Measurements from ENCODE around the gene POC1A. TPM values are rescaled to one million over a fixed set of nuclear protein-coding genes. Genes with fewer than 3 reads are reported as not detected.

The POC1A gene
- total RNA-seq, 1 experiment from 2014 or later, result 32.2 TPM

- ChIA-PET CTCF (no interaction called here), POLR2A (no interaction called here)
- no peak overlapping the region for H3K4me3 Mint-ChIP-seq (ENCODE audit: unreplicated experiment)
- H3K27me3 Mint-ChIP-seq (ENCODE audit: insufficient read depth, unreplicated experiment), result no peaks in the 10 kb centered on the region
- DNase-seq, result no peak
- TF ChIP-seq, protein P1, sequence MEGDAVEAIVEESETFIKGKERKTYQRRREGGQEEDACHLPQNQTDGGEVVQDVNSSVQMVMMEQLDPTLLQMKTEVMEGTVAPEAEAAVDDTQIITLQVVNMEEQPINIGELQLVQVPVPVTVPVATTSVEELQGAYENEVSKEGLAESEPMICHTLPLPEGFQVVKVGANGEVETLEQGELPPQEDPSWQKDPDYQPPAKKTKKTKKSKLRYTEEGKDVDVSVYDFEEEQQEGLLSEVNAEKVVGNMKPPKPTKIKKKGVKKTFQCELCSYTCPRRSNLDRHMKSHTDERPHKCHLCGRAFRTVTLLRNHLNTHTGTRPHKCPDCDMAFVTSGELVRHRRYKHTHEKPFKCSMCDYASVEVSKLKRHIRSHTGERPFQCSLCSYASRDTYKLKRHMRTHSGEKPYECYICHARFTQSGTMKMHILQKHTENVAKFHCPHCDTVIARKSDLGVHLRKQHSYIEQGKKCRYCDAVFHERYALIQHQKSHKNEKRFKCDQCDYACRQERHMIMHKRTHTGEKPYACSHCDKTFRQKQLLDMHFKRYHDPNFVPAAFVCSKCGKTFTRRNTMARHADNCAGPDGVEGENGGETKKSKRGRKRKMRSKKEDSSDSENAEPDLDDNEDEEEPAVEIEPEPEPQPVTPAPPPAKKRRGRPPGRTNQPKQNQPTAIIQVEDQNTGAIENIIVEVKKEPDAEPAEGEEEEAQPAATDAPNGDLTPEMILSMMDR (IDR thresholded peaks at IDR 0.05; ENCODE audit: insufficient read depth in 1 of 2, low read depth in 1 of 2, low read length in 1 of 2, severe bottlenecking in 1 of 2, unreplicated experiment in 1 of 2), result no peak
- H3K27me3 ChIP-seq (replicated peaks; ENCODE audit: control insufficient read depth, insufficient read depth, low read length), result no peaks in the 10 kb centered on the region
- intact Hi-C loops (cut with micrococcal nuclease; ENCODE audit: unreplicated experiment), result loop anchor here (5.0 kb wide), 1 partner anchor 44 kb away; the partner anchor contains the start of gene POC1A
- H3K27ac Mint-ChIP-seq (ENCODE audit: unreplicated experiment), result no peak overlapping the region
- H3K36me3 Mint-ChIP-seq (ENCODE audit: insufficient read depth, unreplicated experiment), result peaks cover 26% of the 10 kb centered on the region
- H3K9me3 Mint-ChIP-seq (ENCODE audit: unreplicated experiment), result no peaks in the 10 kb centered on the region
- H3K4me3 ChIP-seq (ENCODE audit: low read depth, low read length), result no peak overlapping the region
- no peaks in the 10 kb centered on the region for H3K9me3 ChIP-seq
- H3K4me1 Mint-ChIP-seq (ENCODE audit: low read depth, unreplicated experiment), result peaks cover 7% of the 10 kb centered on the region
- H3K36me3 ChIP-seq (ENCODE audit: control insufficient read depth, insufficient read depth, low read length), result no peaks in the 10 kb centered on the region; the same call in 1 of the 2 replicates
- peaks cover 30% of the 10 kb centered on the region for H3K4me1 ChIP-seq
- no TSS peak for BruUV-seq (replicated peaks)
Observed at GRCh38 chr3:52195823-52196331, 41.7 kb upstream of the POC1A start.

GRCh38 chr3:52195291-52195597, 41.0 kb upstream of the POC1A start:
- POLR2A ChIA-PET, result no interaction called here
- H3K27me3 Mint-ChIP-seq (ENCODE audit: insufficient read depth, unreplicated experiment), result no peaks in the 10 kb centered on the region
- H3K9me3 Mint-ChIP-seq (ENCODE audit: unreplicated experiment), result no peaks in the 10 kb centered on the region
- BruUV-seq (replicated peaks), result no TSS peak
- H3K36me3 Mint-ChIP-seq (ENCODE audit: insufficient read depth, unreplicated experiment), result peaks cover 23% of the 10 kb centered on the region
- Histone ChIP-seq H3K9me3 (no peaks in the 10 kb centered on the region), H3K36me3 (ENCODE audit: control insufficient read depth, insufficient read depth, low read length) (no peaks in the 10 kb centered on the region; the same call in 1 of the 2 replicates), H3K27me3 (replicated peaks; ENCODE audit: control insufficient read depth, insufficient read depth, low read length) (no peaks in the 10 kb centered on the region), H3K4me1 (peaks cover 30% of the 10 kb centered on the region), H3K4me3 (ENCODE audit: low read depth, low read length) (no peak overlapping the region)
- intact Hi-C loops (cut with micrococcal nuclease; ENCODE audit: unreplicated experiment), result loop anchor here (5.0 kb wide), 1 partner anchor 43 kb away; the partner anchor contains the start of gene POC1A
- H3K27ac Mint-ChIP-seq (ENCODE audit: unreplicated experiment), result no peak overlapping the region
- H3K4me1 Mint-ChIP-seq (ENCODE audit: low read depth, unreplicated experiment), result peaks cover 7% of the 10 kb centered on the region
- no peak overlapping the region for H3K4me3 Mint-ChIP-seq (ENCODE audit: unreplicated experiment)
- CTCF ChIA-PET, result no interaction called here
- TF ChIP-seq, protein P1 (IDR thresholded peaks at IDR 0.05; ENCODE audit: insufficient read depth in 1 of 2, low read depth in 1 of 2, low read length in 1 of 2, severe bottlenecking in 1 of 2, unreplicated experiment in 1 of 2), result no peak
- DNase-seq, result no peak

GRCh38 chr3:52194485-52195290, 40.5 kb upstream of the POC1A start:
- Histone ChIP-seq H3K36me3 (ENCODE audit: control insufficient read depth, insufficient read depth, low read length) (no peaks in the 10 kb centered on the region; the same call in 1 of the 2 replicates), H3K4me1 (peaks cover 32% of the 10 kb centered on the region), H3K27me3 (replicated peaks; ENCODE audit: control insufficient read depth, insufficient read depth, low read length) (no peaks in the 10 kb centered on the region), H3K4me3 (ENCODE audit: low read depth, low read length) (no peak overlapping the region), H3K9me3 (no peaks in the 10 kb centered on the region)
- Mint-ChIP-seq H3K27me3 (ENCODE audit: insufficient read depth, unreplicated experiment) (no peaks in the 10 kb centered on the region), H3K36me3 (ENCODE audit: insufficient read depth, unreplicated experiment) (peaks cover 18% of the 10 kb centered on the region), H3K9me3 (ENCODE audit: unreplicated experiment) (no peaks in the 10 kb centered on the region), H3K4me1 (ENCODE audit: low read depth, unreplicated experiment) (peaks cover 7% of the 10 kb centered on the region), H3K27ac (ENCODE audit: unreplicated experiment) (no peak overlapping the region), H3K4me3 (ENCODE audit: unreplicated experiment) (no peak overlapping the region)
- ChIA-PET CTCF (no interaction called here), POLR2A (no interaction called here)
- TF ChIP-seq, protein P1 (IDR thresholded peaks at IDR 0.05; ENCODE audit: insufficient read depth in 1 of 2, low read depth in 1 of 2, low read length in 1 of 2, severe bottlenecking in 1 of 2, unreplicated experiment in 1 of 2), result no peak
- intact Hi-C loops (cut with micrococcal nuclease; ENCODE audit: unreplicated experiment), result loop anchor here (5.0 kb wide), 1 partner anchor 42 kb away; the partner anchor contains the start of gene POC1A
- no peak for DNase-seq
- BruUV-seq (replicated peaks), result no TSS peak

Data from Caco-2 (cell line).